Activated naive CD8-positive, alpha-beta T cell (primary cell): ENCODE measurements around the gene FSIP1.

Experiments
- H3K27ac Mint-ChIP-seq: one replicate; pipeline ENCODE4 v1.8.0; 2021; ENCODE audit warnings: mixed read lengths
- H3K27me3 Mint-ChIP-seq: one replicate; pipeline ENCODE4 v1.8.0; 2021; ENCODE audit warnings: mixed read lengths
- H3K36me3 Mint-ChIP-seq: one replicate; pipeline ENCODE4 v1.8.0; 2021; ENCODE audit warnings: mixed read lengths
- H3K4me1 Mint-ChIP-seq: one replicate; pipeline ENCODE4 v1.8.0; 2021; ENCODE audit warnings: low read depth, mixed read lengths
- H3K4me3 Mint-ChIP-seq: one replicate; pipeline ENCODE4 v1.8.0; 2021; ENCODE audit warnings: mild to moderate bottlenecking, mixed read lengths
- H3K9me3 Mint-ChIP-seq: one replicate; pipeline ENCODE4 v1.8.0; 2021; ENCODE audit warnings: low read depth, mixed read lengths

FSIP1 gene

GRCh38 chr15:39785139-39785538 lies 2.5 kb upstream of the FSIP1 start:
- H3K36me3 Mint-ChIP-seq: no peaks in the 10 kb centered on the region
- peaks cover 48% of the 10 kb centered on the region for H3K4me1 Mint-ChIP-seq
- H3K4me3 Mint-ChIP-seq: peak overlapping the region; percentile 44
- H3K27ac Mint-ChIP-seq: no peak overlapping the region
- H3K27me3 Mint-ChIP-seq: no peaks in the 10 kb centered on the region
- H3K9me3 Mint-ChIP-seq: no peaks in the 10 kb centered on the region

- Mint-ChIP-seq H3K9me3 (no peaks in the 10 kb centered on the region), H3K4me3 (peak overlapping the region; percentile 44), H3K36me3 (no peaks in the 10 kb centered on the region), H3K27me3 (no peaks in the 10 kb centered on the region), H3K4me1 (peaks cover 48% of the 10 kb centered on the region), H3K27ac (peak overlapping the region; percentile 37)
Measured at GRCh38 chr15:39784638-39785037, 2.0 kb upstream of the FSIP1 start.

GRCh38 chr15:39784125-39784524 lies 1.5 kb upstream of the FSIP1 start:
- H3K4me1 Mint-ChIP-seq: peaks cover 48% of the 10 kb centered on the region
- H3K36me3 Mint-ChIP-seq: no peaks in the 10 kb centered on the region

GRCh38 chr15:39783244-39783820 lies 691 bp upstream of the FSIP1 start:
- no peaks in the 10 kb centered on the region for H3K9me3 Mint-ChIP-seq
- no peaks in the 10 kb centered on the region for H3K27me3 Mint-ChIP-seq
- H3K27ac Mint-ChIP-seq: peak overlapping the region; percentile 76
- H3K36me3 Mint-ChIP-seq: no peaks in the 10 kb centered on the region
- H3K4me3 Mint-ChIP-seq: peak overlapping the region; percentile 89
- peaks cover 45% of the 10 kb centered on the region for H3K4me1 Mint-ChIP-seq

More at GRCh38 chr15:39784125-39784524, 1.5 kb upstream of the FSIP1 start:
- Mint-ChIP-seq H3K27ac (peak overlapping the region; percentile 24), H3K4me3 (peak overlapping the region; percentile 89), H3K27me3 (no peaks in the 10 kb centered on the region), H3K9me3 (no peaks in the 10 kb centered on the region)

GRCh38 chr15:39781967-39782302 lies 706 bp downstream of the FSIP1 start:
- Mint-ChIP-seq H3K36me3 (no peaks in the 10 kb centered on the region), H3K27me3 (no peaks in the 10 kb centered on the region), H3K27ac (peak overlapping the region; percentile 76), H3K4me1 (peaks cover 38% of the 10 kb centered on the region), H3K9me3 (no peaks in the 10 kb centered on the region), H3K4me3 (peak overlapping the region; percentile 89)

- Mint-ChIP-seq H3K36me3 (no peaks in the 10 kb centered on the region), H3K4me1 (peaks cover 34% of the 10 kb centered on the region), H3K9me3 (no peaks in the 10 kb centered on the region), H3K27ac (no peak overlapping the region), H3K27me3 (no peaks in the 10 kb centered on the region), H3K4me3 (peak overlapping the region; percentile 89)
Measured at GRCh38 chr15:39781147-39781966, 1.3 kb downstream of the FSIP1 start.

- H3K4me1 Mint-ChIP-seq: peaks cover 26% of the 10 kb centered on the region
- H3K4me3 Mint-ChIP-seq: no peak overlapping the region
- no peaks in the 10 kb centered on the region for H3K36me3 Mint-ChIP-seq
- no peaks in the 10 kb centered on the region for H3K9me3 Mint-ChIP-seq
- H3K27me3 Mint-ChIP-seq: no peaks in the 10 kb centered on the region
- H3K27ac Mint-ChIP-seq: no peak overlapping the region
Measured at GRCh38 chr15:39778021-39778420, 4.6 kb downstream of the FSIP1 start.

- H3K27ac Mint-ChIP-seq: no peak overlapping the region
Measured at GRCh38 chr15:39777496-39777895, 5.1 kb downstream of the FSIP1 start.

GRCh38 chr15:39776068-39776467 lies 6.6 kb downstream of the FSIP1 start:
- Mint-ChIP-seq H3K4me3 (no peak overlapping the region), H3K4me1 (peaks cover 17% of the 10 kb centered on the region), H3K27ac (no peak overlapping the region), H3K9me3 (no peaks in the 10 kb centered on the region), H3K27me3 (no peaks in the 10 kb centered on the region), H3K36me3 (no peaks in the 10 kb centered on the region)

More at GRCh38 chr15:39777496-39777895, 5.1 kb downstream of the FSIP1 start:
- Mint-ChIP-seq H3K4me1 (peaks cover 26% of the 10 kb centered on the region), H3K9me3 (no peaks in the 10 kb centered on the region), H3K27me3 (no peaks in the 10 kb centered on the region), H3K4me3 (no peak overlapping the region), H3K36me3 (no peaks in the 10 kb centered on the region)

- H3K27me3 Mint-ChIP-seq: no peaks in the 10 kb centered on the region
- peak overlapping the region; percentile 65 for H3K4me3 Mint-ChIP-seq
- H3K9me3 Mint-ChIP-seq: no peaks in the 10 kb centered on the region
- no peaks in the 10 kb centered on the region for H3K36me3 Mint-ChIP-seq
- H3K27ac Mint-ChIP-seq: peak overlapping the region; percentile 1
- peaks cover 17% of the 10 kb centered on the region for H3K4me1 Mint-ChIP-seq
Measured at GRCh38 chr15:39774688-39775267, 7.9 kb downstream of the FSIP1 start.

GRCh38 chr15:39770748-39771689 lies 11.6 kb downstream of the FSIP1 start:
- Mint-ChIP-seq H3K27ac (no peak overlapping the region), H3K9me3 (no peaks in the 10 kb centered on the region), H3K4me3 (no peak overlapping the region), H3K36me3 (no peaks in the 10 kb centered on the region), H3K4me1 (peaks cover 17% of the 10 kb centered on the region), H3K27me3 (no peaks in the 10 kb centered on the region)

GRCh38 chr15:39767921-39768320 lies 14.7 kb downstream of the FSIP1 start:
- no peak overlapping the region for H3K4me3 Mint-ChIP-seq
- H3K27me3 Mint-ChIP-seq: no peaks in the 10 kb centered on the region
- H3K4me1 Mint-ChIP-seq: no peaks in the 10 kb centered on the region
- no peaks in the 10 kb centered on the region for H3K9me3 Mint-ChIP-seq
- no peaks in the 10 kb centered on the region for H3K36me3 Mint-ChIP-seq
- no peak overlapping the region for H3K27ac Mint-ChIP-seq

GRCh38 chr15:39761006-39761405 lies 21.6 kb downstream of the FSIP1 start:
- no peak overlapping the region for H3K27ac Mint-ChIP-seq
- peaks cover 2% of the 10 kb centered on the region for H3K27me3 Mint-ChIP-seq
- H3K4me3 Mint-ChIP-seq: no peak overlapping the region
- H3K4me1 Mint-ChIP-seq: no peaks in the 10 kb centered on the region
- H3K36me3 Mint-ChIP-seq: peaks cover 3% of the 10 kb centered on the region
- H3K9me3 Mint-ChIP-seq: no peaks in the 10 kb centered on the region

- no peak overlapping the region for H3K27ac Mint-ChIP-seq
- no peaks in the 10 kb centered on the region for H3K9me3 Mint-ChIP-seq
- H3K4me1 Mint-ChIP-seq: no peaks in the 10 kb centered on the region
- H3K4me3 Mint-ChIP-seq: no peak overlapping the region
- no peaks in the 10 kb centered on the region for H3K36me3 Mint-ChIP-seq
- H3K27me3 Mint-ChIP-seq: peaks cover 2% of the 10 kb centered on the region
Measured at GRCh38 chr15:39756806-39757522, 25.7 kb downstream of the FSIP1 start.
